ENCODE results near the gene BLMH.
A peak's percentile ranks its signal among the peaks of the same experiment; 100 is the strongest.
"Not testable (repeated sequence)": the region's sequence is repeated elsewhere in the genome, so short reads cannot be mapped to it uniquely, and the experiment has no call there.

Gene BLMH

GRCh38 chr17:30235386-30236296, 56.1 kb downstream of the BLMH start, which contains the start of gene SLC6A4:
SLC6A4 (minus strand) TSS chr17:30235697; CDS start chr17:30221958, 13,739 bp downstream.
- DNase-seq (ENCODE audit: low read depth, low spot score) = no peak
- in situ Hi-C loops (cut with HindIII; ENCODE audit: low sequenced_read_pairs) = no loop called here
- peak within 1 kb of the TSS; percentile 34 for H3K4me3 ChIP-seq (ENCODE audit: low read depth, low read length)

GRCh38 chr17:30234964-30235363, 56.8 kb downstream of the BLMH start:
- H3K4me3 ChIP-seq (ENCODE audit: low read depth, low read length) = no peak overlapping the region
- in situ Hi-C loops (cut with HindIII; ENCODE audit: low sequenced_read_pairs) = no loop called here
- no peak for DNase-seq (ENCODE audit: low read depth, low spot score)
- TF ChIP-seq CTCF (IDR thresholded peaks at IDR 0.05; ENCODE audit: low read depth, low read length) = no peak

More at GRCh38 chr17:30235386-30236296, 56.1 kb downstream of the BLMH start, which contains the start of gene SLC6A4:
- TF ChIP-seq CTCF (IDR thresholded peaks at IDR 0.05; ENCODE audit: low read depth, low read length) = no peak

GRCh38 chr17:30234296-30234695, 57.4 kb downstream of the BLMH start:
- H3K4me3 ChIP-seq (ENCODE audit: low read depth, low read length) = no peak overlapping the region
- no peak for TF ChIP-seq CTCF (IDR thresholded peaks at IDR 0.05; ENCODE audit: low read depth, low read length)
- DNase-seq (ENCODE audit: low read depth, low spot score) = no peak
- in situ Hi-C loops (cut with HindIII; ENCODE audit: low sequenced_read_pairs) = no loop called here

GRCh38 chr17:30232824-30233427, 58.8 kb downstream of the BLMH start:
- no peak overlapping the region for H3K4me3 ChIP-seq (ENCODE audit: low read depth, low read length)
- TF ChIP-seq CTCF (IDR thresholded peaks at IDR 0.05; ENCODE audit: low read depth, low read length) = no peak
- no peak for DNase-seq (ENCODE audit: low read depth, low spot score)
- in situ Hi-C loops (cut with HindIII; ENCODE audit: low sequenced_read_pairs) = no loop called here

- in situ Hi-C loops (cut with HindIII; ENCODE audit: low sequenced_read_pairs) = no loop called here
- TF ChIP-seq CTCF (IDR thresholded peaks at IDR 0.05; ENCODE audit: low read depth, low read length) = no peak
- H3K4me3 ChIP-seq (ENCODE audit: low read depth, low read length) = no peak overlapping the region
- DNase-seq (ENCODE audit: low read depth, low spot score) = no peak
These were observed 59.5 kb downstream of the BLMH start for GRCh38 chr17:30232015-30232823.

GRCh38 chr17:30230596-30231125, 61.1 kb downstream of the BLMH start:
- no peak for DNase-seq (ENCODE audit: low read depth, low spot score)
- TF ChIP-seq CTCF (IDR thresholded peaks at IDR 0.05; ENCODE audit: low read depth, low read length) = no peak
- in situ Hi-C loops (cut with HindIII; ENCODE audit: low sequenced_read_pairs) = no loop called here
- H3K4me3 ChIP-seq (ENCODE audit: low read depth, low read length) = no peak overlapping the region

GRCh38 chr17:30230009-30230408, 61.7 kb downstream of the BLMH start:
- H3K4me3 ChIP-seq (ENCODE audit: low read depth, low read length); DNase-seq (ENCODE audit: low read depth, low spot score); in situ Hi-C loops (cut with HindIII; ENCODE audit: low sequenced_read_pairs): not testable (repeated sequence)
